SK-N-SH treated with all-trans-retinoic acid at 6 μM for 48 hours (cell line): ENCODE measurements around the gene NFAT5.

Experiments used
- ARNTL ChIP-seq: fragments of 450-650 bp; formaldehyde crosslinking; IDR thresholded peaks from 2 replicates; pipeline ENCODE4 v1.5.0; 2020; ENCODE audit warnings: low read depth, mild to moderate bottlenecking, moderate library complexity, borderline replicate concordance
- BACH2 ChIP-seq: fragments of 250-450 bp; sonication (Bioruptor Pico); IDR thresholded peaks from 2 replicates; pipeline ENCODE4 v1.9.0; 2021; ENCODE audit warnings: mild to moderate bottlenecking, borderline replicate concordance
- CREB5 ChIP-seq: fragments of 250-450 bp; sonication (Bioruptor Pico); IDR thresholded peaks from 2 replicates; pipeline ENCODE4 v1.5.1; 2020; ENCODE audit warnings: low read depth, mild to moderate bottlenecking, moderate library complexity
- CSDC2 ChIP-seq: fragments of 250-450 bp; sonication (Bioruptor Pico); IDR thresholded peaks from 2 replicates; pipeline ENCODE4 v1.5.0; 2020; ENCODE audit warnings: mild to moderate bottlenecking, moderate library complexity
- ESRRG ChIP-seq: fragments of 250-450 bp; sonication (Bioruptor Pico); IDR thresholded peaks from 2 replicates; pipeline ENCODE4 v1.6.1; 2021; ENCODE audit warnings: mild to moderate bottlenecking
- GLIS3 ChIP-seq: fragments of 250-450 bp; sonication (Bioruptor Pico); IDR thresholded peaks from 2 replicates; pipeline ENCODE4 v1.5.0; 2020; ENCODE audit warnings: mild to moderate bottlenecking, moderate library complexity
- ISL1 ChIP-seq: fragments of 250-450 bp; sonication (Bioruptor Pico); IDR thresholded peaks from 2 replicates; pipeline ENCODE4 v2.1.2; 2022; ENCODE audit warnings: mild to moderate bottlenecking, moderate library complexity
- OSR1 ChIP-seq: fragments of 250-450 bp; sonication (Bioruptor Pico); IDR thresholded peaks from 2 replicates; pipeline ENCODE4 v1.8.0; 2022; ENCODE audit warnings: moderate library complexity, mild to moderate bottlenecking, inconsistent platforms
- TCF4 ChIP-seq: fragments of 250-450 bp; sonication (Bioruptor Pico); IDR thresholded peaks from 2 replicates; pipeline ENCODE4 v1.8.0; 2021; ENCODE audit warnings: mild to moderate bottlenecking, moderate library complexity, borderline replicate concordance
- TOX ChIP-seq: fragments of 250-450 bp; sonication (Bioruptor Pico); IDR thresholded peaks from 2 replicates; pipeline ENCODE4 v1.8.0; 2021; ENCODE audit warnings: mild to moderate bottlenecking, moderate library complexity, borderline replicate concordance
- ZC3H10 ChIP-seq: fragments of 250-450 bp; sonication (Bioruptor Pico); IDR thresholded peaks from 2 replicates; pipeline ENCODE4 v1.5.1; 2021; ENCODE audit warnings: mild to moderate bottlenecking, moderate library complexity
- ZFP3 ChIP-seq: fragments of 250-450 bp; sonication (Bioruptor Pico); IDR thresholded peaks from 2 replicates; pipeline ENCODE4 v1.5.0; 2020; ENCODE audit warnings: mild to moderate bottlenecking, moderate library complexity
- ZFP30 ChIP-seq: fragments of 450-650 bp; formaldehyde crosslinking; IDR thresholded peaks from 2 replicates; pipeline ENCODE4 v1.5.0; 2022; ENCODE audit warnings: mild to moderate bottlenecking, moderate library complexity
- TF ChIP-seq, protein P1 (sequence below): fragments of 250-450 bp; sonication (Bioruptor Pico); IDR thresholded peaks from 2 replicates; pipeline ENCODE4 v1.8.0; 2020; ENCODE audit warnings: mild to moderate bottlenecking, moderate library complexity, borderline replicate concordance

DNA sequence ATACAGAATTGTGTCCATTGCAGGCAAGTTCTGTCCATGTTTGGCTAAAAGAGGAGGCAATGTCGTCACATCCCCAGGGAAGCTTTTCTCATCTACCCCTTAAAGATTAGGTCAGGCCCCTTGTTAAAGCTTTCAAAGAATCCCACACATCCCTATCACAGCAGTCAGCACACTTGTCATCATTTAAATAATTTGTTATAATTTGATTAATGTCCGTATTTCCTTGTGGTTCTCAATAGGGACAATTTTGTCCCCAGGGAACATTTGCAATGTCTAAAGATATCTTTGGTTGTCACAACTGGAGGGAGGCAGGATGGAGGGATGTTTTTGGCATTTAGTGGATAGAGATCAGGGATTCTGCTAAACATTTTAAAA is 28.1 kb upstream of the NFAT5 start:
- TF ChIP-seq BACH2 (CRISPR knock-in tag): no peak
- TF ChIP-seq ESRRG (CRISPR knock-in tag): no peak
- TF ChIP-seq ISL1 (CRISPR knock-in tag): no peak
- no peak for TF ChIP-seq ZFP3 (CRISPR knock-in tag)
- TF ChIP-seq, protein P1, sequence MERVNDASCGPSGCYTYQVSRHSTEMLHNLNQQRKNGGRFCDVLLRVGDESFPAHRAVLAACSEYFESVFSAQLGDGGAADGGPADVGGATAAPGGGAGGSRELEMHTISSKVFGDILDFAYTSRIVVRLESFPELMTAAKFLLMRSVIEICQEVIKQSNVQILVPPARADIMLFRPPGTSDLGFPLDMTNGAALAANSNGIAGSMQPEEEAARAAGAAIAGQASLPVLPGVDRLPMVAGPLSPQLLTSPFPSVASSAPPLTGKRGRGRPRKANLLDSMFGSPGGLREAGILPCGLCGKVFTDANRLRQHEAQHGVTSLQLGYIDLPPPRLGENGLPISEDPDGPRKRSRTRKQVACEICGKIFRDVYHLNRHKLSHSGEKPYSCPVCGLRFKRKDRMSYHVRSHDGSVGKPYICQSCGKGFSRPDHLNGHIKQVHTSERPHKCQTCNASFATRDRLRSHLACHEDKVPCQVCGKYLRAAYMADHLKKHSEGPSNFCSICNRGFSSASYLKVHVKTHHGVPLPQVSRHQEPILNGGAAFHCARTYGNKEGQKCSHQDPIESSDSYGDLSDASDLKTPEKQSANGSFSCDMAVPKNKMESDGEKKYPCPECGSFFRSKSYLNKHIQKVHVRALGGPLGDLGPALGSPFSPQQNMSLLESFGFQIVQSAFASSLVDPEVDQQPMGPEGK (CRISPR knock-in tag): no peak
- TF ChIP-seq GLIS3 (CRISPR knock-in tag): no peak
- TF ChIP-seq OSR1: no peak
- no peak for TF ChIP-seq TOX (CRISPR knock-in tag)
- no peak for TF ChIP-seq ZC3H10
- TF ChIP-seq ZFP30: no peak
- TF ChIP-seq CREB5 (CRISPR knock-in tag): no peak
- no peak for TF ChIP-seq TCF4
- no peak for TF ChIP-seq ARNTL (CRISPR knock-in tag)
- no peak for TF ChIP-seq CSDC2 (CRISPR knock-in tag)
